GM21447 (cell line): Measurements from ENCODE around the gene MAPKBP1.

Experiments used
- ATAC-seq: cut with Tn5 transposase; IDR thresholded peaks from one replicate; pipeline ENCODE4 v1.9.1; 2021; ENCODE audit not compliant: unreplicated experiment

The MAPKBP1 gene

GRCh38 chr15:41865490-41866055 is 91.3 kb downstream of the MAPKBP1 start:
- ATAC-seq, result no peak

- ATAC-seq, result no peak
These were observed 92.0 kb downstream of the MAPKBP1 start for GRCh38 chr15:41866263-41866703.

- no peak for ATAC-seq
These were observed 92.7 kb downstream of the MAPKBP1 start for GRCh38 chr15:41866872-41867579.

GRCh38 chr15:41868321-41868720 is 94.0 kb downstream of the MAPKBP1 start:
- no peak for ATAC-seq

GRCh38 chr15:41869770-41870688 is 95.7 kb downstream of the MAPKBP1 start:
- ATAC-seq, result no peak

- no peak for ATAC-seq
These were observed 96.4 kb downstream of the MAPKBP1 start for GRCh38 chr15:41870689-41871081.

- no peak for ATAC-seq
These were observed 97.1 kb downstream of the MAPKBP1 start for GRCh38 chr15:41871175-41871905.

GRCh38 chr15:41872166-41872747 is 98.0 kb downstream of the MAPKBP1 start:
- no peak for ATAC-seq

- ATAC-seq, result no peak
These were observed 99.4 kb downstream of the MAPKBP1 start for GRCh38 chr15:41873711-41874110.

GRCh38 chr15:41874736-41875135 is 100.5 kb downstream of the MAPKBP1 start:
- ATAC-seq, result no peak

GRCh38 chr15:41876007-41876406 is 101.7 kb downstream of the MAPKBP1 start:
- no peak for ATAC-seq

- ATAC-seq, result no peak
These were observed 102.4 kb downstream of the MAPKBP1 start for GRCh38 chr15:41876689-41877088.
